NCI-H2107 treated with DMSO at 0.1 percent for 48 hours (cell line): ENCODE measurements around the gene RAB3A.

Experiments
- DNase-seq: peaks from one replicate; lab custom pipeline; 2025; ENCODE audit not compliant: unreplicated experiment; lab: John Stamatoyannopoulos, UW

Gene RAB3A

DNA sequence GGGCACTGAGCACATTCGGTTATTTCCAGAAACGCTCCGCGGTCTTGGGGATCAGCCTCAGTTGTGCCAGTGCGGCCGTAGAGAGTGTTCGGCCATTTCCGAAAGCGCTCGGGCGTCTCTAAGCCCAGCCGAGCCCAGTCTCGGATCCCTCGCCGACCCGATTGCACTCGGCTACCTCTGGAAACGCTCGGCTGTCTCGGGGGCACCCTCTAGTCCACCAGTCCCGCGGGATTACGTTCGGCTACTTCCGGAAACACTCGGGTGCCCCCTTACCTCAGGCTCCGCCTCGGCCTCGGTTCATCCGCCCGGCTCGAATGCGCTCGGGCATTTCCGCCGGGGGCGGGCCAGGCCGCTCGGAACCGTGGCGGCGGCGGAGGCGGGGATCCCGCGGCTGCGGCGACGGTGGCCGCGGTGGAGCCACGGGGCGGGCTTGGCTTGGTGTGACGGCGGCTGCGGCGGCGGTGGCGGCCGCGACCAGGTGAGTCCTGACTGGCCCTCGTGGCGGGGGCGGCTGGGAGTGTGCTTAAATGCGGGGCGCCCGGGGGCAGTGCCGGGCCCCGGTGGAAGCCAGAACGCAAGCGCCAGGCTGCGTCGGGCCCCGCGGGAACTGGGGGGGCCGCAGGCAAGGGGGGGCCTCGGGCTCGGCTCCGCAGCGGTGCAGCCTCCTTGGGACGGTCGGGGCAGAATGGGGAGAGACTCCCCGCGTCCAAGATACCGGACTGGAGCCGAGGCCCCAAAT, 50.9 kb downstream of the RAB3A start, which contains the start of gene PIK3R2:
Gene PIK3R2 (plus strand): TSS at position 347 of the 739 bp plus-strand sequence. CDS start 2,717 bp downstream, outside the sequence.
- peak; percentile 96 for DNase-seq

DNA sequence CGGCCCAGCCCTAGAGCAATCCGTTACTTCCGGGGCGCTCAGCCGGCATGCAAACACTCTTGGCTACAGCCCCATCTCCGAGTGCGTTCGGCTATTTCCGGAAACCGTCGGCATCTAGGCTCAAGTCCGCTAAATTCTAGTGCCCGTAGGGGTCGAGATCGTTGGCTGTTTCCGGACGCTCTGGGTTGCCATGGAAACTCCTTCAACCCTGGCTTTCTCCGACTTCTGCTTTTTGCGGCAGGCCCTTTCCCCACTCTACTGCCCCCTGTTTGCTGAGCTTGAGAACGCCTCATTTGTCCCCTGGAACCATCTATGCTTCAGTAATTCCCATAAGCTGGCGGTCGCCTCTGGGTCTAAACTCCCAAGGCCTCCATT, 51.4 kb downstream of the RAB3A start:
- DNase-seq: peak; percentile 91

DNA sequence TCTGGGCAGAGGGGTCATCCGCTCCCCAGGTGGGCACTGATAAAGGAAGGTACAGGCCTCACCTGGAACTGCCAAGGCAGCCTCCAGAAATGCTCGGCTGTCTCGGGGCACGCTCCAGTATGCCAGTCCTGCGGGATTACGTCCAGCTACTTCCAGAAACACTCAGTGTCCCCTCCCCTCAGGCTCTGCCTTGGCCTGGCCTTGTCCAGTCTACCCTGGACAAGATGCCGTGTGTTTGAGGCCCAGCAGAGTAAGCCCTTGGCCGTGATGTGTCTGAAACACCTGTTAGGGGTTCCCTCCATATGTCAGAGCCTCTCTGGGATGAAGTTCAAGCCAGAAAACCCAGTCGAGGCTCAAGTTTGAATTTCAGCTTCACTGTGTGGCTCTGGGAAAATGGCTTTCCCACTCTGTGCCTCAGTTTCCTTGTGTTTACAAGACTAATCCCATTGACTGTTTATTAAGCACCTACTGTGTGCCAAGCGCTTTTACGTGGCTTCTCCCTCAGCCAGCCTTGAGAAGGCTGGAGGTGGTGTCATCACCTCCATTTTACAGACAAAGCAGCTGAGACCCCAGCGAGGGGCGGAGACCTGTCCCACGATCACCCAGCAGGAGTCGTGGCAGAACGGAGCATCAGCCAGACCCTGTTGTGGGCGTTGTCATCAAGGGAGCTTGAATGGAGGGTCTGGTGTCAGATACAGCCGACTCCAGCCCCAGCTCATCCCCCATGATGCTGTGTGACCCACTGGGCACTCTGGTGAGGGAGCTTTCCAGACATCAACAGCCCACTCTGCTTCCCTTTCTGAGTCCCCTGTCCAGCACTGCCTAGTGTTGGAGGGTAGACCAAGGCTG, 52.8 kb downstream of the RAB3A start:
- DNase-seq: no peak

DNA sequence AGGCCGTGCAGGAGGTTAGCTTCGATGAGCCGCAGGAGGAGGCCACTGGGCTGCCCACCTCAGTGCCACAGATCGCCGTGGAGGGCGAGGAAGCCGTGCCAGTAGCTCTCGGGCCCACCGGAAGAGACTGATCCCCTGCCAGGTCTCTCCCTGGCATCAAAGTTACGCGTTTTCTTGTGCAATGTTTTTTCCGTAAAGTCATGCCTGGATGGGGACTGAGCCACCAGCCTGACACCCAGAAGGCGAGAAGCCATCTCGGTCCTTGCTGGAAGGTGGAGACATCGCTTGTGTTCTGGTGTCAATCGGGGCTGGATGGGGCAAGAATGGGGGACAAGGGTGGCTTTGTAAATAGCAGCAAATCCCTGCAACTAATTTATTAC, 54.3 kb downstream of the RAB3A start:
- no peak for DNase-seq

DNA sequence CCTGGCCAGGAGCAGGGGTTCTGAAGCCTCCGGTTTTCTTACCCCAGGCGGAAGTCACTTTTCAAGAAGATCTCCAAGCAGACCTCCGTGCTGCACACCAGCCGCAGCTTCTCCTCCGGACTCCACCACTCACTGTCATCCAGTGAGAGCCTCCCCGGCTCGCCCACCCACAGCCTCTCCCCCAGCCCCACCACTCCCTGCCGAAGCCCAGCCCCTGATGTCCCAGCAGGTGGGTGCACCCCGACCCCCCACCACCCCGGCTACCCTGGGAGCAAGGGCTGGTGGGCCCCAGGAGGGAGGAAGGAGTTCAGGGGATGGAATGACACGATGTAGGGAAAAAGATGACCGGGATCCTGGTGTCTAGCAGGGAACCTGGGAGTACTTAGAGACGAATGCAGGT, 56.4 kb downstream of the RAB3A start:
- DNase-seq: no peak
